Measurements from ENCODE around the gene EIF1.

Gene EIF1

GRCh38 chr17:41659427-41660212 is 29.1 kb upstream of the EIF1 start:
- no peak overlapping the region for H3K4ac ChIP-seq (ENCODE audit: low read depth, low read length)
- H3K14ac ChIP-seq (ENCODE audit: low read length), result no peak overlapping the region
- no peak overlapping the region for H2AK5ac ChIP-seq (ENCODE audit: low read length)

GRCh38 chr17:41660221-41660711 is 28.4 kb upstream of the EIF1 start:
- Histone ChIP-seq H3K9me3 (ENCODE audit: insufficient read depth, low read depth, low read length) (peaks cover 1% of the 10 kb centered on the region), H3K14ac (ENCODE audit: low read length) (no peak overlapping the region), H3K4ac (ENCODE audit: low read depth, low read length) (no peak overlapping the region), H3K79me1 (ENCODE audit: low read length) (peaks cover 4% of the 10 kb centered on the region), H3K4me3 (ENCODE audit: low read depth, low read length) (no peak overlapping the region), H2BK120ac (ENCODE audit: insufficient read depth, low read length, poor library complexity) (no peak overlapping the region), H3K4me2 (ENCODE audit: low read length) (no peak overlapping the region), H2BK12ac (ENCODE audit: low read length) (no peak overlapping the region), H2BK5ac (ENCODE audit: low read depth, low read length, poor library complexity) (no peak overlapping the region), H3K36me3 (ENCODE audit: control insufficient read depth in 1 of 2, insufficient read depth in 2 of 2, low read length in 2 of 2) (no peaks in the 10 kb centered on the region), H3K23ac (ENCODE audit: low read length) (no peak overlapping the region), H3K9ac (ENCODE audit: low read length) (no peak overlapping the region), H3K4me1 (ENCODE audit: control insufficient read depth in 1 of 2, insufficient read depth in 2 of 2, low read length in 2 of 2) (peaks cover 3 to 4% of the 10 kb centered on the region in 2 experiments), H3K18ac (ENCODE audit: low read length) (no peak overlapping the region), H3K27me3 (ENCODE audit: insufficient read depth, low read length) (no peaks in the 10 kb centered on the region), H4K8ac (ENCODE audit: low read depth, low read length) (no peak overlapping the region), H4K12ac (ENCODE audit: low read depth, low read length) (no peak overlapping the region), H4K91ac (ENCODE audit: low read depth, low read length) (no peak overlapping the region), H3K79me2 (ENCODE audit: control insufficient read depth, insufficient read depth, low read length, poor library complexity) (no peaks in the 10 kb centered on the region), H2AFZ (ENCODE audit: insufficient read depth, low read length, poor library complexity) (no peak overlapping the region), H3K27ac (ENCODE audit: low read depth, low read length) (no peak overlapping the region), H2AK5ac (ENCODE audit: low read length) (no peak overlapping the region)
- WGBS (ENCODE audit: extremely low coverage, insufficient coverage, insufficient read length), result no CpG with 5 or more reads among the region's 8 CpGs
- DNase-seq, result no peak

More at GRCh38 chr17:41659427-41660212, 29.1 kb upstream of the EIF1 start:
- Histone ChIP-seq H4K8ac (ENCODE audit: low read depth, low read length) (no peak overlapping the region), H3K18ac (ENCODE audit: low read length) (no peak overlapping the region), H3K4me2 (ENCODE audit: low read length) (no peak overlapping the region), H3K27ac (ENCODE audit: low read depth, low read length) (no peak overlapping the region), H4K12ac (ENCODE audit: low read depth, low read length) (no peak overlapping the region), H3K4me1 (ENCODE audit: control insufficient read depth in 1 of 2, insufficient read depth in 2 of 2, low read length in 2 of 2) (peaks cover 4 to 7% of the 10 kb centered on the region in 2 experiments), H3K23ac (ENCODE audit: low read length) (no peak overlapping the region), H3K79me2 (ENCODE audit: control insufficient read depth, insufficient read depth, low read length, poor library complexity) (no peaks in the 10 kb centered on the region), H3K9ac (ENCODE audit: low read length) (no peak overlapping the region), H3K36me3 (ENCODE audit: control insufficient read depth in 1 of 2, insufficient read depth in 2 of 2, low read length in 2 of 2) (no peaks in the 10 kb centered on the region), H4K91ac (ENCODE audit: low read depth, low read length) (no peak overlapping the region), H3K79me1 (ENCODE audit: low read length) (peaks cover 8% of the 10 kb centered on the region), H3K27me3 (ENCODE audit: insufficient read depth, low read length) (no peaks in the 10 kb centered on the region), H3K4me3 (ENCODE audit: low read depth, low read length) (no peak overlapping the region), H3K9me3 (ENCODE audit: insufficient read depth, low read depth, low read length) (peaks cover 1% of the 10 kb centered on the region), H2BK12ac (ENCODE audit: low read length) (no peak overlapping the region), H2BK120ac (ENCODE audit: insufficient read depth, low read length, poor library complexity) (no peak overlapping the region), H2AFZ (ENCODE audit: insufficient read depth, low read length, poor library complexity) (no peak overlapping the region), H2BK5ac (ENCODE audit: low read depth, low read length, poor library complexity) (no peak overlapping the region)
- DNase-seq, result no peak
- no CpG with 5 or more reads among the region's 11 CpGs for WGBS (ENCODE audit: extremely low coverage, insufficient coverage, insufficient read length)

GRCh38 chr17:41663451-41664171 is 25.1 kb upstream of the EIF1 start:
- no peaks in the 10 kb centered on the region for H3K27me3 ChIP-seq (ENCODE audit: insufficient read depth, low read length)
- no peaks in the 10 kb centered on the region for H3K9me3 ChIP-seq (ENCODE audit: insufficient read depth, low read depth, low read length)
- H3K18ac ChIP-seq (ENCODE audit: low read length), result no peak overlapping the region
- H3K4ac ChIP-seq (ENCODE audit: low read depth, low read length), result no peak overlapping the region
- H4K91ac ChIP-seq (ENCODE audit: low read depth, low read length), result peak overlapping the region; percentile 26
- peaks cover 8% of the 10 kb centered on the region in 2 experiments for H3K4me1 ChIP-seq (ENCODE audit: control insufficient read depth in 1 of 2, insufficient read depth in 2 of 2, low read length in 2 of 2)
- H3K27ac ChIP-seq (ENCODE audit: low read depth, low read length), result no peak overlapping the region
- H3K36me3 ChIP-seq (ENCODE audit: control insufficient read depth in 1 of 2, insufficient read depth in 2 of 2, low read length in 2 of 2), result no peaks in the 10 kb centered on the region
- H4K8ac ChIP-seq (ENCODE audit: low read depth, low read length), result no peak overlapping the region
- no peak overlapping the region for H3K14ac ChIP-seq (ENCODE audit: low read length)
- H2BK5ac ChIP-seq (ENCODE audit: low read depth, low read length, poor library complexity), result no peak overlapping the region
- no peaks in the 10 kb centered on the region for H3K79me2 ChIP-seq (ENCODE audit: control insufficient read depth, insufficient read depth, low read length, poor library complexity)
- H2BK120ac ChIP-seq (ENCODE audit: insufficient read depth, low read length, poor library complexity), result no peak overlapping the region
- H3K4me3 ChIP-seq (ENCODE audit: low read depth, low read length), result no peak overlapping the region
- DNase-seq, result peak in 1 of 2 donors; percentile 40
- H2BK12ac ChIP-seq (ENCODE audit: low read length), result no peak overlapping the region
- no peak overlapping the region for H3K23ac ChIP-seq (ENCODE audit: low read length)
- H3K9ac ChIP-seq (ENCODE audit: low read length), result no peak overlapping the region
- H2AK5ac ChIP-seq (ENCODE audit: low read length), result no peak overlapping the region
- H4K12ac ChIP-seq (ENCODE audit: low read depth, low read length), result no peak overlapping the region
- WGBS (ENCODE audit: extremely low coverage, insufficient coverage, insufficient read length), result no CpG with 5 or more reads among the region's 8 CpGs
- no peak overlapping the region for H2AFZ ChIP-seq (ENCODE audit: insufficient read depth, low read length, poor library complexity)
- no peak overlapping the region for H3K4me2 ChIP-seq (ENCODE audit: low read length)
- H3K79me1 ChIP-seq (ENCODE audit: low read length), result peaks cover 8% of the 10 kb centered on the region

DNA sequence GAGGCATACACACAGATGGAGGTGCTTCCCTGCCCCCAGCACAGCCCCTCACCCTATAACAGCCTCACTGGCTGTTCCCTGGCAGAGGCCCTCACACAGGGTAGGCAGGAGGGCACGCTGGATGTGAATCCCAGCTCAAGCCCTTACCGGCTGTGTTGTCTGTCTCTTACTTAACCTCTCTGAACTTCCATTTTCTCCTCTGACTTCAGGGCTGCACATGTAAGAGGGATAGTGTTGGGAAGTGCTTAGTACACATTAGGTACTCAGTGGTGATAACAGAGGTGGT is 24.6 kb upstream of the EIF1 start:
- Histone ChIP-seq H3K27me3 (ENCODE audit: insufficient read depth, low read length) (no peaks in the 10 kb centered on the region), H2BK120ac (ENCODE audit: insufficient read depth, low read length, poor library complexity) (no peak overlapping the region), H4K8ac (ENCODE audit: low read depth, low read length) (no peak overlapping the region), H3K27ac (ENCODE audit: low read depth, low read length) (no peak overlapping the region), H3K23ac (ENCODE audit: low read length) (no peak overlapping the region), H4K12ac (ENCODE audit: low read depth, low read length) (no peak overlapping the region), H4K91ac (ENCODE audit: low read depth, low read length) (peak overlapping the region; percentile 26), H3K4me1 (ENCODE audit: control insufficient read depth in 1 of 2, insufficient read depth in 2 of 2, low read length in 2 of 2) (peaks cover 8% of the 10 kb centered on the region in 2 experiments), H3K4me2 (ENCODE audit: low read length) (no peak overlapping the region), H2AFZ (ENCODE audit: insufficient read depth, low read length, poor library complexity) (no peak overlapping the region), H3K79me1 (ENCODE audit: low read length) (peaks cover 8% of the 10 kb centered on the region), H3K79me2 (ENCODE audit: control insufficient read depth, insufficient read depth, low read length, poor library complexity) (no peaks in the 10 kb centered on the region), H2AK5ac (ENCODE audit: low read length) (no peak overlapping the region), H3K4me3 (ENCODE audit: low read depth, low read length) (no peak overlapping the region), H3K14ac (ENCODE audit: low read length) (no peak overlapping the region), H3K9me3 (ENCODE audit: insufficient read depth, low read depth, low read length) (no peaks in the 10 kb centered on the region), H3K36me3 (ENCODE audit: control insufficient read depth in 1 of 2, insufficient read depth in 2 of 2, low read length in 2 of 2) (no peaks in the 10 kb centered on the region), H3K9ac (ENCODE audit: low read length) (no peak overlapping the region), H3K18ac (ENCODE audit: low read length) (no peak overlapping the region), H3K4ac (ENCODE audit: low read depth, low read length) (no peak overlapping the region), H2BK12ac (ENCODE audit: low read length) (no peak overlapping the region), H2BK5ac (ENCODE audit: low read depth, low read length, poor library complexity) (no peak overlapping the region)
- no CpG with 5 or more reads among the region's 2 CpGs for WGBS (ENCODE audit: extremely low coverage, insufficient coverage, insufficient read length)
- DNase-seq, result no peak
